Measurements from ENCODE around the gene TUBB2A. TPM values are rescaled to one million over a fixed set of nuclear protein-coding genes. Genes with fewer than 3 reads are reported as not detected.

Gene TUBB2A
- total RNA-seq, 1 experiment from 2014 or later = 49.9 TPM

DNA sequence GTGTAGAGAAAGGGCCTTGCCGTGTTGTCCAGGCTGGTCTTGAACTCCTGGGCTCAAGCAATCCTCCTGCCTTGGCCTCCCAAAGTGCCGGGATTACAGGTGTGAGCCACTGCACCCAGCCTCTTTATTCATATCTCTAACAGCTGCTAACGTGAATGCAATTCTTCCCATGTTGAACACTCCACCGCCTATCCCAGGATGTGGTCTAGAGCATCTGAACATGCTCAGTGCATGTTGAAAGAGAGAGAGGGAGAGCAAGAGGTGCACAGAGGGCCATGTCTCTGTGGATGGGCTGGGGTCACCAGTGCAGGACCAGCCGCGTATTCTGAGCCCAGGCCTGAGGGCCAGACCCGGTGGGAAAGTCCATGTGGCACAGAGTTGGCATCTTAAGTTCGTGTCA lies 12.8 kb downstream of the TUBB2A start:
- intact Hi-C loops (cut with micrococcal nuclease) = no loop called here
- BruUV-seq (replicated peaks) = no TSS peak
- peaks cover 2 to 3% of the 10 kb centered on the region in 2 experiments; a peak in 1 of 4 replicates for H3K36me3 ChIP-seq (ENCODE audit: control insufficient read depth in 1 of 2, insufficient read depth in 2 of 2, low read length in 2 of 2)
- H3K4me2 ChIP-seq (ENCODE audit: low read length) = no peak overlapping the region
- H2AFZ ChIP-seq (ENCODE audit: low read depth, low read length, poor library complexity, severe bottlenecking) = no peak overlapping the region
- DNase-seq (ENCODE audit: low read depth, low spot score) (no peak), ATAC-seq (no peak)
- RAD21 ChIA-PET (ENCODE audit: low non-redundant PET in 1 of 2, low total read pairs in 2 of 2, uncharacterized antibody in 2 of 2, unreplicated experiment in 2 of 2) = no interaction called here
- H3K4me3 ChIP-seq (replicated peaks in 1 of 2; ENCODE audit: low read depth in 1 of 2, low read length in 2 of 2) = no peak overlapping the region
- H3K79me2 ChIP-seq (ENCODE audit: insufficient read depth, low read length) = no peaks in the 10 kb centered on the region
- POLR2A ChIA-PET = no interaction called here
- no peak overlapping the region for H3K9ac ChIP-seq (ENCODE audit: low read length)
- no peaks in the 10 kb centered on the region for H3K4me1 ChIP-seq (ENCODE audit: control insufficient read depth in 1 of 2, insufficient read depth in 2 of 2, low read length in 2 of 2)
- CTCF ChIA-PET = no interaction called here
- no peaks in the 10 kb centered on the region for H3K27me3 ChIP-seq (ENCODE audit: insufficient read depth, low read length)
- H3K9me3 ChIP-seq (ENCODE audit: control insufficient read depth in 1 of 2, insufficient read depth in 1 of 2, low read depth in 1 of 2, low read length in 2 of 2) = no peaks in the 10 kb centered on the region
- H3K27ac ChIP-seq (ENCODE audit: low read depth, low read length) = no peak overlapping the region
- H3K9me2 ChIP-seq (ENCODE audit: insufficient read depth) = no peaks in the 10 kb centered on the region
- TF ChIP-seq SIN3A (IDR thresholded peaks at IDR 0.05; ENCODE audit: low read depth) (no peak), EZH2 (IDR thresholded peaks at IDR 0.05) (no peak), EGR1 (IDR thresholded peaks at IDR 0.05; ENCODE audit: low read depth) (no peak), ELF1 (IDR thresholded peaks at IDR 0.05; ENCODE audit: borderline replicate concordance, low read depth) (no peak), JUND (IDR thresholded peaks at IDR 0.05) (no peak), CEBPB (IDR thresholded peaks at IDR 0.05; ENCODE audit: low read depth) (no peak), SRF (IDR thresholded peaks at IDR 0.05; ENCODE audit: low read depth) (no peak), FOSL1 (IDR thresholded peaks at IDR 0.05; ENCODE audit: low read depth) (no peak), ZNF274 (IDR thresholded peaks at IDR 0.05; ENCODE audit: low read depth, low read length) (no peak)
- TF ChIP-seq, protein P1, sequence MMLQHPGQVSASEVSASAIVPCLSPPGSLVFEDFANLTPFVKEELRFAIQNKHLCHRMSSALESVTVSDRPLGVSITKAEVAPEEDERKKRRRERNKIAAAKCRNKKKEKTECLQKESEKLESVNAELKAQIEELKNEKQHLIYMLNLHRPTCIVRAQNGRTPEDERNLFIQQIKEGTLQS (IDR thresholded peaks at IDR 0.05) = no peak
- TF ChIP-seq, protein P2, sequence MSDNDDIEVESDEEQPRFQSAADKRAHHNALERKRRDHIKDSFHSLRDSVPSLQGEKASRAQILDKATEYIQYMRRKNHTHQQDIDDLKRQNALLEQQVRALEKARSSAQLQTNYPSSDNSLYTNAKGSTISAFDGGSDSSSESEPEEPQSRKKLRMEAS (IDR thresholded peaks at IDR 0.05) = no peak
- TF ChIP-seq, protein P3, sequence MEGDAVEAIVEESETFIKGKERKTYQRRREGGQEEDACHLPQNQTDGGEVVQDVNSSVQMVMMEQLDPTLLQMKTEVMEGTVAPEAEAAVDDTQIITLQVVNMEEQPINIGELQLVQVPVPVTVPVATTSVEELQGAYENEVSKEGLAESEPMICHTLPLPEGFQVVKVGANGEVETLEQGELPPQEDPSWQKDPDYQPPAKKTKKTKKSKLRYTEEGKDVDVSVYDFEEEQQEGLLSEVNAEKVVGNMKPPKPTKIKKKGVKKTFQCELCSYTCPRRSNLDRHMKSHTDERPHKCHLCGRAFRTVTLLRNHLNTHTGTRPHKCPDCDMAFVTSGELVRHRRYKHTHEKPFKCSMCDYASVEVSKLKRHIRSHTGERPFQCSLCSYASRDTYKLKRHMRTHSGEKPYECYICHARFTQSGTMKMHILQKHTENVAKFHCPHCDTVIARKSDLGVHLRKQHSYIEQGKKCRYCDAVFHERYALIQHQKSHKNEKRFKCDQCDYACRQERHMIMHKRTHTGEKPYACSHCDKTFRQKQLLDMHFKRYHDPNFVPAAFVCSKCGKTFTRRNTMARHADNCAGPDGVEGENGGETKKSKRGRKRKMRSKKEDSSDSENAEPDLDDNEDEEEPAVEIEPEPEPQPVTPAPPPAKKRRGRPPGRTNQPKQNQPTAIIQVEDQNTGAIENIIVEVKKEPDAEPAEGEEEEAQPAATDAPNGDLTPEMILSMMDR (IDR thresholded peaks at IDR 0.05 in 2 of 3, conservative IDR thresholded peaks at IDR 0.05 in 1 of 3; ENCODE audit: borderline replicate concordance in 1 of 3, insufficient read depth in 1 of 3, low read depth in 2 of 3, low read length in 2 of 3) = no peak
- TF ChIP-seq, protein P4, sequence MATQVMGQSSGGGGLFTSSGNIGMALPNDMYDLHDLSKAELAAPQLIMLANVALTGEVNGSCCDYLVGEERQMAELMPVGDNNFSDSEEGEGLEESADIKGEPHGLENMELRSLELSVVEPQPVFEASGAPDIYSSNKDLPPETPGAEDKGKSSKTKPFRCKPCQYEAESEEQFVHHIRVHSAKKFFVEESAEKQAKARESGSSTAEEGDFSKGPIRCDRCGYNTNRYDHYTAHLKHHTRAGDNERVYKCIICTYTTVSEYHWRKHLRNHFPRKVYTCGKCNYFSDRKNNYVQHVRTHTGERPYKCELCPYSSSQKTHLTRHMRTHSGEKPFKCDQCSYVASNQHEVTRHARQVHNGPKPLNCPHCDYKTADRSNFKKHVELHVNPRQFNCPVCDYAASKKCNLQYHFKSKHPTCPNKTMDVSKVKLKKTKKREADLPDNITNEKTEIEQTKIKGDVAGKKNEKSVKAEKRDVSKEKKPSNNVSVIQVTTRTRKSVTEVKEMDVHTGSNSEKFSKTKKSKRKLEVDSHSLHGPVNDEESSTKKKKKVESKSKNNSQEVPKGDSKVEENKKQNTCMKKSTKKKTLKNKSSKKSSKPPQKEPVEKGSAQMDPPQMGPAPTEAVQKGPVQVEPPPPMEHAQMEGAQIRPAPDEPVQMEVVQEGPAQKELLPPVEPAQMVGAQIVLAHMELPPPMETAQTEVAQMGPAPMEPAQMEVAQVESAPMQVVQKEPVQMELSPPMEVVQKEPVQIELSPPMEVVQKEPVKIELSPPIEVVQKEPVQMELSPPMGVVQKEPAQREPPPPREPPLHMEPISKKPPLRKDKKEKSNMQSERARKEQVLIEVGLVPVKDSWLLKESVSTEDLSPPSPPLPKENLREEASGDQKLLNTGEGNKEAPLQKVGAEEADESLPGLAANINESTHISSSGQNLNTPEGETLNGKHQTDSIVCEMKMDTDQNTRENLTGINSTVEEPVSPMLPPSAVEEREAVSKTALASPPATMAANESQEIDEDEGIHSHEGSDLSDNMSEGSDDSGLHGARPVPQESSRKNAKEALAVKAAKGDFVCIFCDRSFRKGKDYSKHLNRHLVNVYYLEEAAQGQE (IDR thresholded peaks at IDR 0.05; ENCODE audit: low read depth) = no peak
- no peaks in the 10 kb centered on the region for H4K20me1 ChIP-seq (ENCODE audit: insufficient read depth)
